Liver (tissue), 9 donors: ENCODE results near the gene ECI1. TPM values are rescaled to one million over a fixed set of nuclear protein-coding genes. Genes with fewer than 3 reads are reported as not detected.

Experiments used
- DNase-seq: peaks from one replicate; pipeline ENCODE4 v3.0.0-alpha.2; 2017; ENCODE audit warnings: low spot score
- H3K27ac ChIP-seq, 2 donors: one replicate each; pipeline ENCODE4 v1.7.0; 2013; ENCODE audit warnings: inconsistent platforms in 2 of 2, low read length in 2 of 2, control low read depth in 1 of 2, low read depth in 1 of 2, mild to moderate bottlenecking in 1 of 2
- H3K27me3 ChIP-seq, 4 donors: one replicate each; pipeline versions ENCODE4 v1.6.1 to v1.7.0; 2013; ENCODE audit warnings: low read length in 3 of 4, inconsistent platforms in 1 of 4, mild to moderate bottlenecking in 1 of 4, moderate library complexity in 1 of 4; ENCODE audit not compliant: control insufficient read depth in 4 of 4, insufficient read depth in 4 of 4
- H3K36me3 ChIP-seq, 4 donors: one replicate each; pipeline versions ENCODE4 v1.6.1 to v1.7.0; 2013; ENCODE audit warnings: low read length in 3 of 4, mild to moderate bottlenecking in 3 of 4, low read depth in 1 of 4, moderate library complexity in 1 of 4; ENCODE audit not compliant: control insufficient read depth in 4 of 4, insufficient read depth in 3 of 4
- H3K4me1 ChIP-seq, 4 donors: one replicate each; pipeline versions ENCODE4 v1.6.1 to v1.7.0; 2013; ENCODE audit warnings: low read length in 3 of 4, mild to moderate bottlenecking in 3 of 4, moderate library complexity in 1 of 4; ENCODE audit not compliant: control insufficient read depth in 4 of 4, insufficient read depth in 4 of 4
- H3K4me3 ChIP-seq, 3 donors: one replicate each; pipeline versions ENCODE4 v1.6.1 to v1.7.0; 2013; ENCODE audit warnings: low read length in 3 of 3, control low read depth in 1 of 3, low read depth in 1 of 3, mild to moderate bottlenecking in 1 of 3
- H3K9ac ChIP-seq, 2 donors: one replicate each; pipeline ENCODE4 v1.7.0; 2013; ENCODE audit warnings: low read length in 2 of 2, mild to moderate bottlenecking in 2 of 2, moderate library complexity in 2 of 2, control low read depth in 1 of 2, low read depth in 1 of 2
- H3K9me3 ChIP-seq, 4 donors: one replicate each; pipeline versions ENCODE4 v1.6.1 to v1.7.0; 2013; ENCODE audit warnings: low read length in 3 of 4; ENCODE audit not compliant: control insufficient read depth in 4 of 4
- CTCF ChIP-seq: fragments of 150-350 bp; IDR thresholded peaks from 2 replicates; pipeline ENCODE4 v1.5.1; 2017; ENCODE audit warnings: improper control_type of control experiment, low read depth, low read length; ENCODE audit not compliant: missing input control
- EGR1 ChIP-seq, 2 donors: IDR thresholded peaks; 2 replicates each; pipeline ENCODE4 v1.6.1; 2016 to 2018; ENCODE audit warnings: antibody characterized with exemption in 2 of 2, low read depth in 2 of 2
- FOXA1 ChIP-seq: IDR thresholded peaks from 2 replicates; pipeline ENCODE4 v1.6.1; 2016; ENCODE audit warnings: antibody characterized with exemption
- FOXA2 ChIP-seq: IDR thresholded peaks from 2 replicates; pipeline ENCODE4 v1.6.1; 2016; ENCODE audit warnings: antibody characterized with exemption
- GABPA ChIP-seq, 2 donors: IDR thresholded peaks in 1 of 2; conservative IDR thresholded peaks in 1 of 2; 2 replicates each; pipeline ENCODE4 v1.6.1; 2016; ENCODE audit warnings: antibody characterized with exemption in 2 of 2, mild to moderate bottlenecking in 1 of 2, moderate library complexity in 1 of 2
- HNF4A ChIP-seq, 2 donors: conservative IDR thresholded peaks; 2 replicates each; pipeline ENCODE4 v1.6.1; 2016; ENCODE audit warnings: antibody characterized with exemption in 2 of 2, mild to moderate bottlenecking in 2 of 2
- HNF4G ChIP-seq: IDR thresholded peaks from 2 replicates; pipeline ENCODE4 v1.6.1; 2016; ENCODE audit warnings: antibody characterized with exemption
- JUND ChIP-seq, 2 donors: IDR thresholded peaks; 2 replicates each; pipeline ENCODE4 v1.6.1; 2016; ENCODE audit warnings: antibody characterized with exemption in 2 of 2
- MAX ChIP-seq: IDR thresholded peaks from 2 replicates; pipeline ENCODE4 v1.6.1; 2016; ENCODE audit warnings: antibody characterized with exemption
- NR2F2 ChIP-seq: IDR thresholded peaks from 2 replicates; pipeline ENCODE4 v1.6.1; 2016; ENCODE audit warnings: antibody characterized with exemption
- REST ChIP-seq: IDR thresholded peaks from 2 replicates; pipeline ENCODE4 v1.6.1; 2016; ENCODE audit warnings: antibody characterized with exemption, mild to moderate bottlenecking
- RXRA ChIP-seq, 2 donors: IDR thresholded peaks; 2 replicates each; pipeline ENCODE4 v1.6.1; 2017 to 2018; ENCODE audit warnings: antibody characterized with exemption in 2 of 2, mild to moderate bottlenecking in 1 of 2
- SP1 ChIP-seq: IDR thresholded peaks from 2 replicates; pipeline ENCODE4 v1.6.1; 2018; ENCODE audit warnings: antibody characterized with exemption, mild to moderate bottlenecking
- TAF1 ChIP-seq: conservative IDR thresholded peaks from 2 replicates; pipeline ENCODE4 v1.6.1; 2016; ENCODE audit warnings: antibody characterized with exemption, mild to moderate bottlenecking
- YY1 ChIP-seq: IDR thresholded peaks from 2 replicates; pipeline ENCODE4 v1.6.1; 2016; ENCODE audit warnings: antibody characterized with exemption, mild to moderate bottlenecking
- ZBTB33 ChIP-seq: IDR thresholded peaks from 2 replicates; pipeline ENCODE4 v1.6.1; 2016; ENCODE audit warnings: antibody characterized with exemption
- WGBS: extraction: QIAGEN DNeasy Blood & Tissue Kit; methylation state at CpG from one replicate; pipeline ENCODE4 v1.1.7; 2013; 5-methylcytosine and 5-hydroxymethylcytosine counted together
- polyA plus RNA-seq, 2 donors: library from polyadenylated mRNA; stranded (reverse) in 1 of 2; unstranded in 1 of 2; fragments of 200-250 nt in 1 of 2; fragments of >200 nt in 1 of 2; fragmentation: Nextera tagmentation in 1 of 2; extraction: Ambion mirVana in 1 of 2; gene quantifications; one replicate each; pipeline versions ENCODE4 v1.2.1 to v1.2.3, GENCODE V29; 2013 to 2015
- total RNA-seq, 2 donors: library from RNA; depleted of rRNA; stranded (reverse); fragments of >200 nt; gene quantifications; one replicate each; pipeline ENCODE4 v1.2.3, GENCODE V29; 2014
- TF ChIP-seq, protein P1 (sequence below): IDR thresholded peaks from 2 replicates; pipeline ENCODE4 v1.6.1; 2016; ENCODE audit warnings: antibody characterized with exemption
- donor health status: healthy.
- donor health status: healthy.
- donor health status: healthy.
- donor health status: healthy.
- donor health status: healthy.

The ECI1 gene
- total and polyA plus RNA-seq, 4 donors: 36.8 to 107 (median 79.5) TPM

GRCh38 chr16:2277466-2278271 lies 26.3 kb upstream of the ECI1 start (continued):
- no peak for TF ChIP-seq FOXA1

GRCh38 chr16:2276368-2277195 lies 25.2 kb upstream of the ECI1 start:
- no peak for DNase-seq
- Histone ChIP-seq H3K9me3 (no peaks in the 10 kb centered on the region), H3K27me3 (no peaks in the 10 kb centered on the region), H3K4me1 (no peaks in the 10 kb centered on the region), H3K27ac (no peak overlapping the region), H3K9ac (no peak overlapping the region), H3K36me3 (no peaks in the 10 kb centered on the region), H3K4me3 (no peak overlapping the region)
- no peak for TF ChIP-seq RXRA (IDR thresholded peaks at IDR 0.05)
- TF ChIP-seq YY1: no peak
- TF ChIP-seq MAX: no peak
- TF ChIP-seq, protein P1, sequence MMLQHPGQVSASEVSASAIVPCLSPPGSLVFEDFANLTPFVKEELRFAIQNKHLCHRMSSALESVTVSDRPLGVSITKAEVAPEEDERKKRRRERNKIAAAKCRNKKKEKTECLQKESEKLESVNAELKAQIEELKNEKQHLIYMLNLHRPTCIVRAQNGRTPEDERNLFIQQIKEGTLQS: no peak
- TF ChIP-seq HNF4G: no peak
- TF ChIP-seq FOXA1: no peak
- TF ChIP-seq CTCF: no peak
- no peak for TF ChIP-seq JUND (IDR thresholded peaks at IDR 0.05)
- TF ChIP-seq TAF1: no peak
- TF ChIP-seq REST: no peak
- no peak for TF ChIP-seq HNF4A (conservative IDR thresholded peaks at IDR 0.05)
- no peak for TF ChIP-seq EGR1 (IDR thresholded peaks at IDR 0.05; ENCODE audit: low read depth in 2 of 2)
- TF ChIP-seq GABPA (IDR thresholded peaks at IDR 0.05 in 1 of 2, conservative IDR thresholded peaks at IDR 0.05 in 1 of 2): no peak
- TF ChIP-seq NR2F2: no peak
- no peak for TF ChIP-seq ZBTB33
- TF ChIP-seq SP1: no peak
- no peak for TF ChIP-seq FOXA2
- 72% methylated on average over 26 of the region's 26 CpGs for WGBS
